HPDE6-E6E7 (cell line): ENCODE data around the gene COPZ2.

Source experiments
- DNase-seq: peaks from one replicate; pipeline ENCODE4 v3.0.0; 2011; ENCODE audit warnings: missing footprints; ENCODE audit errors: extremely low spot score

COPZ2 gene

GRCh38 chr17:47987240-47987835, 50.3 kb downstream of the COPZ2 start:
- no peak for DNase-seq

GRCh38 chr17:47986520-47986919, 51.1 kb downstream of the COPZ2 start:
- DNase-seq: no peak

- DNase-seq: no peak
Measured at GRCh38 chr17:47983492-47984223, 53.9 kb downstream of the COPZ2 start.

- no peak for DNase-seq
Measured at GRCh38 chr17:47982645-47983390, 54.8 kb downstream of the COPZ2 start.

- no peak for DNase-seq
Measured at GRCh38 chr17:47982091-47982617, 55.4 kb downstream of the COPZ2 start.

- DNase-seq: no peak
Measured at GRCh38 chr17:47981462-47981861, 56.1 kb downstream of the COPZ2 start.

GRCh38 chr17:47980541-47980940, 57.1 kb downstream of the COPZ2 start:
- DNase-seq: no peak

GRCh38 chr17:47978324-47978723, 59.3 kb downstream of the COPZ2 start:
- peak; percentile 54 for DNase-seq
